Measurements from ENCODE around the gene NPAS1. TPM values are rescaled to one million over a fixed set of nuclear protein-coding genes. Genes with fewer than 3 reads are reported as not detected.
"Not testable (repeated sequence)": the region's sequence is repeated elsewhere in the genome, so short reads cannot be mapped to it uniquely, and the experiment has no call there.

NPAS1 gene
- total RNA-seq, 1 donor from 2014 or later: 2.0 TPM

DNA sequence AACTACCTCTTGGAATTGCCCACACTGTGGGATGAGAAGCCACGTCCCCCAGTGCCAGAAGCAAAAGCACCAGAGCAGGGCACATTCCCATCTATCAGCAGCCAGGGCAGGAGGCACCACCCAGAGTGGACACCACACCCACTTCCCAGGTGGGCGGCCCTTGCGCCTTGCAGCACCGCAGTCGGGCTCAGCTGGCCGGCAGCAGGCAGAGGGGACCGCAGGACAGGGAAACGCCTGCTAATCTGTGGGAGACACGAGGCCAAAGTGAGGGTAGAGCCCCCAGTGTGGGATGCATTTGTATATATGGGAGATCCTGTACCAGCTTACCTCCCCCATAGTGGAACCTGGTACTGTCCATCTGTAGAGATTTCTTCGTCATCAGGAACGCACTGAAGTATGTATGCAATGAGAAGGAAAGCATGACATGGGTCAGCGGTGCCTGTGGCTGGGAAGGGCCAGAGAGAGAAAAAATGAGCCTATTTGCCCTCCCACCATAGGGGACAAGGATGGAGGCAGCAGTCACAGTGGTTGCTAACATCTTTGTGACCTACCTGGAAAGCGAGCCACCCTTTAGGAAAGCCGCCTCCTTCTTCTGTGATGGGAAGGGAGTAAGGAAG lies 30.9 kb upstream of the NPAS1 start:
- no peak for DNase-seq (ENCODE audit: low read depth)

DNA sequence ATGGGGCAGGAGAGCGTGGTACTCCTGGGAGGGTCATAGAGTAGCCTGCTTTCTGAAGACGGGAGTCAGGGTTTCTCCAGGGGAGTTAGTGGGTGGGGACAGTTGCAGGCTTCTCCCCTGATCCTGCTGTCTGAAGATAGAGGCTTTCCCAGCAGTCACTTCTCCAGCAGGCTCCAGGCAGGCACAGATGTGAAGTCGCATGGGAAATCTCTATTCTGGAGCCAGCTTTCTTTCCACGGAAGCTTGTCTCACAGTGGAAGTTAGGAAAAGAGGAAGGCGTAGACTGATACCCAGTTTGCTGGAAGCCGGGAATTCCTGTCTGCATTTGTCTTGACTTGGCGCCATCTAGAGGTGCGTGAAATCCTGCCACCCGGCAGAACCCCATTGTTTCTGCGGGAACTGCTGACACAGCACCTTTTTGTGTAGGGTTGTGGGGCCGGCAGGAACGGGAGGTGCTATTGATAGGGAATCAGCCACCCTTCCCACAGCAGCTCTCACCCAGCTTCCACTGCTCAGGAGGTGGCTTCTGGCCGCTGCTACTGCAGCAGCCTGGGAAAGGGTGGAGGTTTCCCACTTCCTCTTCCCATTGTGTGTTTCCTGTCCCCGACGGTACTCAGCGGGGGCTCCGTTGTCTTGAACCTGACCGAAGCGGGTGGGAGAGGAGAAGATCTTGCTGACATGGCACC lies 28.5 kb upstream of the NPAS1 start:
- DNase-seq (ENCODE audit: low read depth): peak; percentile 87

DNA sequence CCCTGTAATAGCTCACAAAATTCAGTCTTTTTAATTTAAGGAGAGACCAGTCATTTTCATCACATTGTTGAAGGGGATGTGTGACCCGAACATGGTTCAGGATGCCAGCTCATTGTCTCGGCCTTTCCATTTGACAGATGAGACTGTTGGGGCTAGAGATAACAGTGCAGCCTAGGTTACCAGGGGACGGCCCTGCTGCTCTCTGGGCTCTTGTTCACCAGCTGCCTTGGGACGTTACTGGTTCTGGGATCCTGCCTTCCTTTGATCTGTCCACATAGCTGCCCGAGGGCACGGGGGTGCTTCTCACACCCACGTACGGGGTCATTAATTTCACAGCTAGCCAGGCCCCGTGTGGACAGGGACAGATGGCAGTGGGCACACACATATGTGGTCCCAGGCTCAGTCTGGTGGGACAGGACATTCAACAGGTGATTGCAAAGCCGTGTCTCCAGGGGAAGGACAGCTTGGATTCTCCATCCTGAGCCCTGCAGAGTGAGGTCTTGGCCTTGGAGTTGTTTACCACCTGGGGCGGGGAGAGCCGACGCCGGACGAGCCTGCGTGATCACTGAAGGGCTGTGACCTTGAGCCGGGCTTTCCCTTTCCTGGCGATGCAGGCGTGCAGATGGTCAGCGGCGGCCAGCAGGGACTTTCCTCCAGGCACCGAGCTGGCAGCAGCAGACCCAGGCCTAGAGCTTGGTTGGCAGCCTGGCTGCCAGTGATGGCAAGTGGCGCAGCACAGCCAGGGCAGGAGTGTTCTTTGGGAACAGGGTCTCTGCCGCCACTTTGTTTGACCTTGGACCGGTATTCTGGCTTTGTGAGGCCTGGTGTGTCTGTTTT lies 26.7 kb upstream of the NPAS1 start:
- no peak for DNase-seq (ENCODE audit: low read depth)

DNA sequence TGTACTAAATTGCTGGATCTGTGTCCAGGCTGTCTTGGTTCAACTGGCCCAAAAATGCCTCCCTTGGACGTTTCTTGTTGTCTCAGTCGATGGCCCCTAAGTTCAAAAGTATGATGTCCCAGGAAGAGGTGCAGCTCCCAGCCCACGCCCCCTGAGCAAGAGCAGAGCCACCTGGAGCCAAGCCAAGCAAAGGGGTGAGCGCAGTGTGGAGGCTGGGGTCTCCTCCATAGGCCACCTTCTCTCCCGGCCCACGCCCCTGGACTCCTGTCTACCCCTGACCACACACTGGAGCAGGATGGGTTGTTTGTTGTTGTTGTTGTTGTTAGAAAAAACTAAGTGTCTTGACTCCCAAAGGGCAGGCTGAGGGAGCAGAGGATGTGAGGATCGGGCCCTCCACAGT lies 26.0 kb upstream of the NPAS1 start:
- no peak for DNase-seq (ENCODE audit: low read depth)

DNA sequence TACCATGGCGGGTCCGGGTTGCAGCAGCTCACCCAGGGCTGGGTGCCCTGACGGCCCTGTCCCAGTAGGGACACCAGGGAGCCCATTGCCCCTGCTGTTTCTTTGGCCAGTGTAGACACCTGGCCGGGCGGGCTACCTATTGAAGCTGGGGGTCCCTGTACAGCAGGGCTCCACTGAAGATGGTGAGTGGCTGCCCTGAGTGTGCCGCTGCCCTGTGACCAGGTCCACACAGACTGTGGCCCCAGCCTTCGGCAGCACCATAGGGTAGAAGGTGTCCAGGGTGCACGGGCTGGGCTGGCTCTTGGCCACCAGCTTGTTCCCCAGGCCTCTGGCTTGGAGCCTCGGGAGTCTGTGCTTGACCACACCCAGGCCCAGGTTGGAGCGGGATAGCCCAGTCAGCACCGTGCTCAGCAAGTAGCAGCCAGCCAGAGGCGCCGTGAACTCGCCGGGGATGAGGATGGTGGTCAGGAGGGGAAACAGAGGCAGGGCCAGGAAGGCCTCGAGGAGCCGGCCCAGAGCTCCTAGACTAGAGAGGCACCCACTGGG lies 25.4 kb upstream of the NPAS1 start:
- DNase-seq (ENCODE audit: low read depth): no peak

DNA sequence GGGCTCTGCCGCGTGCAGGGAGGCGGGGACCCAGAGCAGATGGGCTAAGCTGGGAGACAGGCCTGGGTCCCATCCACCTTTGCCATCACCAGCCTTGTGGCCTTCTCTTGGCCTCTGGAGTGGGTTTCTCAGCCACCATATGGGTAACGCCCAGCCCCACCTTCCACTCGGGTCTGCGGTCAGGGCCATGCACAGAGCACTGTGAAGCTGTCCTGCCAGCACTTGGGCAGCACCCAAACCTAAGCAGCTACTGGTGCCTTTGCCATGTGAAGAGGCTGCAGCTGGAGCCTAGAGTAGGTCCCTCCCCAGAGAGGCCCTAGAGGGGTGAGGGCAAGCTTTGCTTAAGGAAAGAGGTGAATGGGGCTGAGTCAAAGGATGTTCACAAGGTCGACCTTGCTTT lies 24.1 kb upstream of the NPAS1 start:
- DNase-seq (ENCODE audit: low read depth): no peak

DNA sequence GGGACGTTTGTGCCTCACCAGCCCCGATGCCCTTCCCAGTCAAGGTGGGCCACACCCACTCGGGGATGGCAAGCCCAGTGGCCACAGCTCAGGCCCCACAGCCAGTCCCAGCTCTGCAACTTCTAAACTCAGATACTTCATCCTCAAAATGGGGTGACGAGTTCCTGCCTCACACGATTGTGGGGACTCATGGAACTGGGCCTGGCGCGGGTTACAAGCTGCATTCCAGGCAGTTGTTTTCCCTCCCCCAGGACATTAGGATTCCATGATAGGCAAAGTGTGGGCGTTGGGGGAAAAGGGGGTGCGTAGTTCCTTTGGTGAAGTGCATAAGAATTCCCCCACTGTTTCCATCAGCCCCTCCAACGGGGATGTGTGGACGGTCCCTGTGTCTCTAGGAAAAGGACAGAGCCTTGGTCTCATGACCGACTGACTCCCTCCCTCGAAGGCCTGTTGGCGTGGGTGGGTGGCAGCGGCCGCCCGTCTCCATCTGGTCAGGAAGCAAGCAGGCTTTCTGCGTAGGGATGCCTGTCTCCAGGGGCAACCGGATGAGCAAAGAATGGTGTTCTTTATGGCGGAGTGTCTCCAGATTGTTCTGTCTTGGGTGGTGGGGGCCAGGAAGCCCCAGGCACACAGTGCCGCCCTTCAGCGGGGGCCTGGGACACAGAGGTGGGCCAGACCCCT lies 21.1 kb upstream of the NPAS1 start:
- DNase-seq (ENCODE audit: low read depth): no peak

DNA sequence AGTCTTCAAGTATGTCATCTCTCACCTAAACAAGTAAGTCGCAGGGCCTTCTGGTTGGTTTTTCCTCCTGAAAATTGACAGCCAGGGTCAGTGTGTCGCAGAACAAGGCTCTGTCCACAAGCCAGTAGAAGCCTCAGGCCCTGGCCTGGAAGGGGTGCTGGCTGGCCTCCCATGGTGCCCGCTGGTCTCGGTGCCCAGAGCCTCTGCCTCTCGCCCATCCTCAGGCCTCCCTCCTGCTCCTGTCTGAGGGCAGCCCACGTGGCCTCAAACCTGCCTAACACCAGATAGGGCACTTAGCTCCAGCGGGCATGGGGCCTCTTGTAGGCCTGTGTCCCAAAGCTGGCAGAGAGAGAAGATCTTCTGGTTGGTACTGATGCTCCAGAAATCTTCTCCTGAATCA lies 20.3 kb upstream of the NPAS1 start:
- no peak for DNase-seq (ENCODE audit: low read depth)

DNA sequence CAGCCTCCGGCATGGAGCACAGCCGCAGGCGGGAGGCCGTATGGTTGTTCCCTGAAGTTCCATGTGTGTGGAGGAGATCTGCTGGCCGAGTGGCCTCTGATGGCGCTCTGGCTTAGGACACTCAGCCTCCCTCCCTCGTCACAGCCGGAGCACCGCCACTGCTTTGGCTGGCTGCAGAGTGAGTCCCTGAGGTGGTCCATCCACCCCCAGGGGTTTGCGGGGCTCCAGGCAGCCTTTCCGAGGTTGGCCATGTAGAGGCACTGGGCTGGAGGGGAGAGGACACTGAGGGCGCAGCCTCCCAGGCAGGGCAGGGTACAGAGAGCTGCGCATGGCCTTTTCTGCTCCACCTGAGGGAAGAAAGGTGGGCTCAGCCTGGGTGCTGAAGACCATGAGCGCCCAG lies 19.8 kb upstream of the NPAS1 start:
- DNase-seq (ENCODE audit: low read depth): no peak

DNA sequence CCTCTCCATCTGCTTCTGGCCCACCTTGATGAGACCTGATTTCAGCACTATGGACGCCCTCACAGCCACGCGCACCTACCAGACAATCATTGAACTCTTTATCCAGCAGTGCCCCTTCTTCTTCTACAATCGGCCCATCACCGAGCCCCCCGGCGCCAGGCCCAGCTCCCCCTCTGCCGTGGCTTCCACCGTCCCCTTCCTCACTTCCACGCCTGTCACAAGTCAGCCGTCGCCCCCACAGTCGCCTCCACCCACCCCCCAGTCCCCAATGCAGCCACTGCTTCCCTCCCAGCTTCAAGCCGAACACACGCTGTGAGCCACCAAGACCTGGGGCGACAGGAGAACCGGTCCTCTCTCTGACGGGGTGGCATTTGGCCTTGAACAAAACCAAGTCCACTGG lies 19.3 kb upstream of the NPAS1 start:
- DNase-seq (ENCODE audit: low read depth): no peak

DNA sequence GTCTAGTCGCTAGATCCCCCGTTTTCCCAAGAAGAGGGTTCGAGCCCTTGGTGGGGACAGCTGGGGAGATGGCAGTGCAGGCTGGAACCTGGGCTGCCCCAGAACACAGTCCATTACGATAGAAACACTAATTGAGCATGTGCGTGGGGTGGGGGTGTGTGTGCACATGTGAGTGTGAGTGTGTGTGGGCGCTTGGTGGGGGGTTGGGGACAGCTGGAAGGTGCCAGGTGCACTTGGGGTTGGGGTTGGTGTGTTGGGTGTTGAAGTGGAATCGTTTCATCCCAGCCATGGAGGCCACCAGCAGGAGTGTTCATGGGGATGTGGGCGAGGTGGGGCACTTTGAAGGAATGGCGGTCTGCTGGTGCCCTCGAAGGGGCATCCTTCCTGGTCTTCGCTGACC lies 18.1 kb upstream of the NPAS1 start:
- DNase-seq (ENCODE audit: low read depth): no peak

DNA sequence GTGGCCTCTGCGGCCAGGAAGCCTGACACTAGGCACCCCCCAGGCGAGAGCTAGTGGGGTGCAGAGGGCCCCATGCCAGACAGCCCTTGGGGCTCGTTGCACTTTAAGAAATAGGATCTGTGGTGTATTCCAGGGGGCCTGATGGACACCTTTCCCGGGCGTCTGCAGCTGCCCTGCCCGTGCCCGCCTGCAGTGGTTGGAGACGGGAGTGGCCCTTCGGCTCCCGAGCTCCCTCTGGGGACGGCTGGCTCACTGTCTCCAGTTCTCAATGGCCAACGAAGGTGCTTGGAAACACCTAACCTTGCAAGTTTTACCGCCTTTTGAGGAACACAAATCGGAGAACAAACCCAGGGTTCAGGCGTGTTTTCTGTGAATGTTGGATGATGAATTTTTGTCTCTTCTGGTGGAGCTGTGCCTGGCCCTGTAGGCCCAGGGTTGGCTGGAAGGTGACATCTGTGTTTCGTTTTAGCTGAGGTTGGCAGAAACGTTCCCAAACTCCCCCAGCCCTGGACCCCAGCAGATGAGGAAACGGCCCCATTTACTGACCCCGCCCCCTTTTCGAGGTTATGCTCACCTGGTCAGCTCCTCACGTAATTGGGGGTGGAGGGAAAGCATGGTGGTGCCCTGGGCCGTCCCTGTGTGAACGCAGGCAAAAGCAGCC lies 17.4 kb upstream of the NPAS1 start:
- no peak for DNase-seq (ENCODE audit: low read depth)

DNA sequence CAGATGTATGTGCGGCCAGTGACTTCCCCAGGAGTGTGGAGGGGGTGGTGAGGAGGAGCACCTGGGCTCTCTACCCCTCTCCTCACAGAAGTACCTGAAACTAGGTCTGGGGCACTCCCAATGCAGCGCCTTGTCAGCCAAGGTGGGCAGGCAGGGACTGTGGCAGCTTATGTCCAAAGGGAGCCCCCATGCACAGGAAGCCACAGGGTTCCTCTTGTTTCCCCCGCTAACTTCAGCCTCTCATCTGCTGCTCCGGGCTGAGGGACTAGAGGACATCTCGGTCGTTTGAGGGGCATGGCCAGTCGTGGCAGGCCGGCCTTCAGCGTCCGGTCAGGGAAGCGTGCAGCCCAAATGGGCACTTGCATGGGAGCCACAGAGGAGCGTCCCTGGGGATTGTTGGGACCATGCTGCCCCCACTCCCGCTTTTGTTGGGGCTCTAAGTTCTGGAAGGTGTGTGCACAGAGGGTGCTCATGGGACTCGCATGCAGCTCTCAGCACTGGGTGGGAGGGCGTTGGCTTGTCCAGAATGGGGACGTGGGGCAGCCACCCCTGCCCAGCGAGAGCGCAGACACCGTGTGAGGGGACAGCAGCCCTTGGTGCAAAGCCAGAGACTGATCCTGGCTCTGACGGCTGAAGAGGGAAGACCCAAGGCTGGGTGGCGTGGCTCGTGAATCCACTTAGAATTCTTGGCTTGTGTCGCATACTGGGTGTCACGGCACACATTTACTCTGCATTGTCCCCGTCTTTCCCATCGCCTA lies 16.6 kb upstream of the NPAS1 start:
- DNase-seq (ENCODE audit: low read depth): no peak

DNA sequence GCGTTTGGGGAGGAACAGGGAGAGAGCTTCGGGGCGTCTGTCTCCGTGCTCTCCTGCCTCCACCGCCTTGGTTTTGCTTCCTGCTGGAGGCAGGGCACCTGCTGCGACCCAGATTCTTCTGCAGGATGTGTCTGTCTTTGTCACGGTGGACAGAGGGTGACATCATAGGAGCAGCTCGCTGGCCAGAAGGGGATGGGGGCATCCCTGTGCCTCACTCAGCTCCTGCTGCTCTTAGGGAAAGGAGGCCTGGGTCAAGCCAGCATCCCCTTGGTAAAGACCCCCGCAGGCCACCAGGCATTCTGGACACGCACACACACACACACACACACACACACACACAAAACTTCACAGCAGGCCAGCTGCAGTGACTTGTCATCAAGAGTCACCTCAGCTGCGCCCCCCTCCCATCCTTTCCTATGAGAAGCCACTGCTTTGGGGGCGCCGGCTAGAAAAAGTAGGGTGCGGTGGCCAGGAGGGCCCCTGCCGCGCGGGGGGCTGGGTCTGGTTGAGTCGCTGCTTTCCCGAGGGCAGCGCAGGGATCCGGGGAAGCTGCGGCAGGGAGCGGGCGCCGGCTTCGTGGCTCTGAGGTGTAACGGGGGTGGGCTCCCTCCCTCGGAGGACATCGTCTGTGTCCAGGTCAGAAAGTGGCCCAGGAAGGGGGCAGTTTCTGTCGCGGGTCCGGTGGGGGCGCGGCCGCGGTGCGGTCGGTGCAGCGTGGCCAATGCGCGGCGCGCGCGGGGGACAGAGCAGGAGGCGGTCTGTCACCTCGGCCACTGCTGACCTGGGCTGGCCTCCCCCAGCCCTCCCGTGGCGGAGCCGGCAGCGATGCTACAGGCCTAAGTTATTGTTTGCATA lies 15.8 kb upstream of the NPAS1 start:
- DNase-seq (ENCODE audit: low read depth): no peak

DNA sequence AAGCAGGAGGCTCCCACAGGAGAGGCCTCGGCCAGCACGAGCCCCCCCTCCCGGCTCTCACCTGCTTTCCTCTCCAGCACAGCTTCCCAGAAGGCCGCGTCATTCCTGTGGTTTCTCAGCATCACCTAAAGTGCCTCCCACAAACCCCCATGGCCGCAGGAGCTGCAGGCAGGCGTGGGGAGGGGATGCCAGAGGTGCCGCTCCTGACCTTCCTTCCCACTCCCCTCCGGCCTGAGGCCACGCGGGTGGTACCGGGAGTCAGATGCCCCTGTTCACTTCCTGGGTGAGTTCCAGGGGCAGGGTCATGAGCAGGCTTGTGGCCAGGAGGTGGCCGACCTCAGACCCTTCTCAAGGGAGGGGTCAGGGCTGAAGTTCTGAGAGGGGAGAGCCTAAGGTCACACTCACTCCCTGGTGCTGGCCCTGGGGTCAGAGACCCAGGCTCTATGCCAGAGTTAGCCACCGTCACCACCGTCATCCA lies 14.4 kb upstream of the NPAS1 start:
- DNase-seq (ENCODE audit: low read depth): no peak

DNA sequence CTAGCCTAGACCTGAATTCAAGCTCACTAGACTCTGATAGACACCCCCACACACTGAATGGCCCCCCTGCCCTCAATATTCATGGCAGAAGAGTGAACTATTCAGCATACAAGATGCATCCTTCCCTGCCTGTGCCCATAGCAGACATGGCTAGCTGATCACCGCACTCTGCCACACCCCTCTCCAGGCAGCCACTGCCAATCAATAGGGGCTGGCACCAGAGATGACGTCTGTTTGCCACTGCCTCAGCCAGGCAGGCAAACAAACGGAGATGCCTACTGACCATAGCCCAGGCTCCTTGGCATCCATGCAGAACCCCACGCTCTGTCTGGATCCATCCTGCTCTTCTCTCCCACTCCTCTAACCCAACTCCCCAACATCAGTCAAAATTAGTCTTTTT lies 13.8 kb upstream of the NPAS1 start:
- no peak for DNase-seq (ENCODE audit: low read depth)

DNA sequence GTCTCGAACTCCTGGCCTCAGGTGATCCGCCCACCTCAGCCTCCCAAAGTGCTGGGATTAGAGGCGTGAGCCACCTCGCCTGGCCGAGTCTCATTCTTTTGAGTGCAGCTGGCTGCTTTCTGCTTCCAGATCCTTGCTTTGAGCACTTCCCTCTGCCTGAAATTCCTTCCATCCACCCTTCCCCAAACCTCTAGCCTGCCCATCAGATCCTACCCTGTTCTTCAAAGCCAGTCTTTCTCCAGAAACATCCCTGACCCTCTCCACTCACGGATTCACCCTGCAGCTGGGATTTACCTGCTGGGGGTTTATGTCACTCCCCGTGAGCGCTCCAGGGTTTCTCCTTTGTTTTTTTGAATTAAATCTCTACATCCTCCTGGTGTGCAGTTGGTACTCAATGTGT lies 13.1 kb upstream of the NPAS1 start:
- no peak for DNase-seq (ENCODE audit: low read depth)

DNA sequence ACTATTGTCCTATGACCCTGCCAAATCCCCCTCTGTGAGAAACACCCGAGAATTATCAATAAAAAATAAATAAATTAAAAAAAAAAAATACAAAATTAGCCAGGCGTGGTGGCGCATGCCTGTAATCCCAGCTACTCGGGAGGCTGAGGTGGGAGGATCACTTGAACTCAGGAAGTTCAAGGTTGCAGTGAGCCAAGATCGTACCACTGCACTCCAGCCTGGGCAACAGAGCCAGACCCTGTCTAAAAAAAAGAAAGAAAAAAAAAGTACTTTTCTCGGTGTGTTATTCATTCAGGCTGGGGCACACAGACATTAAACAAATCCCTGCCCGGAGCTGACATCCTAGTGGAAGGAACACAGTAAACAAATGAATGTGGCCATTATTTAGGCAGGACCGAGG lies 9.1 kb upstream of the NPAS1 start:
- not testable (repeated sequence) for DNase-seq (ENCODE audit: low read depth)

DNA sequence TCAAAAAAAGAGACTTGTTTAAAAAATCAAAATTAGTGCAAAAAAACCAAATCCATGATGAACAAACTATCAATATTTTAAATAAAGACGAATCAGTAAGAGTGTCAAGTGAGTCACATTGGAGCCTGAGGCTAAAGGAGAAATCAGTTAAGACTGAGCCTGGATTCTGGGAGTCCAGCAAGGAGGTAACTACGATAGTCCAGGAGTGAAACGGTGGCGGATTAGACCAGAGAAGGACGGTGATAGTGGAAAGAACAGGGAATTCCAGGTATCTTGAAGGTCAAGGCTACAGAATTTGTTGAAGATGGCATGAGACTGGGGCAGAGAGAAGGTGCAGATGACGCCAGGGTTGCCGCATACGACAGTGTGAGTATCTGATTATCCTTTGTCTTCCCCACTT lies 7.0 kb upstream of the NPAS1 start:
- no peak for DNase-seq (ENCODE audit: low read depth)

Data from myocyte (in vitro differentiated cells).